ENCODE data around the gene GRAP2.

- TF ChIP-seq CTCF (conservative IDR thresholded peaks at IDR 0.05; ENCODE audit: low read depth in 2 of 2) (no peak), EZH2phosphoT487 (IDR thresholded peaks at IDR 0.05; ENCODE audit: unreplicated experiment) (no peak), REST (IDR thresholded peaks at IDR 0.05; ENCODE audit: unreplicated experiment) (no peak), EZH2 (IDR thresholded peaks at IDR 0.05; ENCODE audit: low read depth, unreplicated experiment) (no peak), POLR2AphosphoS5 (IDR thresholded peaks at IDR 0.05; ENCODE audit: low read depth) (no peak)
Observed at GRCh38 chr22:39877079-39877845, 23.6 kb upstream of the GRAP2 start.
